NCI-H2196 treated with DMSO at 0.1 percent for 48 hours (cell line): ENCODE results near the gene ISLR2.

ENCODE experiments used
- DNase-seq: peaks from one replicate; lab custom pipeline; 2025; ENCODE audit not compliant: unreplicated experiment; lab: John Stamatoyannopoulos, UW

ISLR2 gene

DNA sequence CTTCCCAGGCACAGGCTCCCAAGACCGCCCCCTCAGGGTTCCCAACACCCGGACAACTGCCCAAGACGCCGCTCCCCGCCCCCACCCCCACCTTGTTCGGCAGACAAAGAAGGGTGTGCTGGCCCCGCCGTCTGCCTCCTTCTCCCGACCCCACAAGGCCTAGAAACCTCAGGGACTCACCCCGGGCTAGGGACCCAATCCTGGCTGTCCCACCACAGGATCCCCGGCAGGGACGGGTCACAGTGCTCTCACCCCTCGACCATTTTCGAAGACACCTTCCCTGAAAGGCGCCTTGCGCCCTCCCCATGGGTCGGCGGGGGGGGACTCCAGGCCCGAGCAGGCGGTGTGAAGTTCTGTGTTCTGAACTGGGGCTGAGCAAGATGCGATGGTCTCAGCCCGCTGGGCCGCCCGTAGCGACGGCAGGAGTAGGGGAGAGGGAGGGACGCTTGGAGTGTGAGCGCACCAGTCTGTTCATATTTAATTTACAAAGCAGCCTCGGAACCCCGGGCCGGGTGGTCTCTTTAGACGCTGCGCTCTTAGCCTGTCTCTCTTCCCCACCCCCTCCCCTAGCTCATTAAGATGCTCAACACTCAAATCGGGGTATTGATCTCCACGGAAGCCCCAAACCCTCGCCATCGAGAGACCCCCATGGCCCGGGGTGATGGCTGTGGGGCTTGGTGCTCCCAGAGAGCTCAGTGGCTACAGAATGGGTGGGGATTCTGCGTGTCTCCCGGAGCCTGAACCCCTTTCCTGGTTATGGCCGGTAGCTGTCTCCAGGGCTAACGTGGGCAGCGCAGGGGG is 1.4 kb upstream of the ISLR2 start:
- no peak for DNase-seq

DNA sequence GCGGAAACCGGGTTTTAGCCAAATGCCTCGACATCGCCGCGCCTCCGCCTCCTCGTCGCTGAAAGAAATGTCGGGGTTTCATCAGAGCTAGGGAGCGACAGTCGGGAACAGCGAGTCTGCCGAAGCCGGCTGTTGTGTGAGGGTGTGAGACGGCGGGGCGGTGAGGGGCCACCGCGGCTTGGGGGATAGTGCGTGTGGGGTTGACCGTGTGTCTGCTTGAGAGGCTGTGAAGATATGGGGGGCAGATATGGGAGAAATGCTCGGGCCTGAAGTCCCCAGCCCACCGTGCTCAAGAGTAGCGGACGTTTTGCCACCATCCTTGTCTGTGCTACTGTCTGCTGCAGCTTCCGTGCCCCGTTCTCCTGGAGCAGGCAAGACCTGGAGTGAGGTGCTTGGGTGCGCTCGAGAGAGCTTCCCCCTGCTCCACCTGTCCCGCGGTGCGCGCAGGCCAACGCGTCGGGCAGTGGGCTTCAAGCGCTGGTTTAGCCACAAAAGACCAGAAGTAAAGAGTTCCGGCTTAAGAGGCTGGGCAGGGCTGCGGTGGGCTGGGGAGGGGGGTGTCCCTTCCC is 716 bp upstream of the ISLR2 start:
- no peak for DNase-seq

- DNase-seq, result no peak
Observed at GRCh38 chr15:74130849-74131627, 652 bp downstream of the ISLR2 start.

DNA sequence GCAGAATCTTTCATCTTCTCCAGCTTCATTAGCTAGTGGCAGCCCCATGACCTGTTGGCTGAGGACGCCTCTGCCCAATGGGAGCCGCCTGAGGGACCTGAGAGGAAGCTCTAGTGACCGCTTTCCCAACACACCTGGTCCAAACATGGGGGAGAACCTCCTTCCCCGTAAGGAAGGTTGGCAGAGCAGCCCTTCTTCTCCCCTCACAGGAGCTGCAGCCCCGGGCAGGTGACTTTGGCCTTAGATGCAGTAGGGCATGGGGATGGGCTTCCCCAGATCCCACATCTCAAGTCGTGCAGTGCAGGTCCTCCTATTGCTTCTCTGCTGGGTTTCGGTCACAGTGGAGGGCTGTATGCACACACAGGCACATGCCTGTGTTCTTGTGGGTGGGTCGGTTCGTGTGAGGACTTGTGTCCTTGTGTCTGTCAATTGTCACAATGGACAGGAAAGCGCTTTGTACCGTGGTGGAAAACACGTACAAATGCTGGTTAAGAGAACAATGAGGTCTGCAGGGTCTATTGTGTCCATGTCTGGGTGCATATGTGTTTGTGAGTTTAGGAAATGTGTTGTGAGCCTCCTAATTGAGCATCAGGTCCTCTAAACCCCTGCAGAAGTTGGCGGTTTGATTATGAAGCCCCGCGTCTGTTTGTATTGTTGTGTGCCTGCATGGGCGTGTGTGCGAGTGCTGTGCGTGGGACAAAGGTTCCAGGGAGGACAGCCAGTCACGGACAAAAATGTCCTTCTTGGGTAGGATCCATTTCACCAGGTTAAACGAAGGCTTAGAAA is 1.4 kb downstream of the ISLR2 start:
- no peak for DNase-seq

DNA sequence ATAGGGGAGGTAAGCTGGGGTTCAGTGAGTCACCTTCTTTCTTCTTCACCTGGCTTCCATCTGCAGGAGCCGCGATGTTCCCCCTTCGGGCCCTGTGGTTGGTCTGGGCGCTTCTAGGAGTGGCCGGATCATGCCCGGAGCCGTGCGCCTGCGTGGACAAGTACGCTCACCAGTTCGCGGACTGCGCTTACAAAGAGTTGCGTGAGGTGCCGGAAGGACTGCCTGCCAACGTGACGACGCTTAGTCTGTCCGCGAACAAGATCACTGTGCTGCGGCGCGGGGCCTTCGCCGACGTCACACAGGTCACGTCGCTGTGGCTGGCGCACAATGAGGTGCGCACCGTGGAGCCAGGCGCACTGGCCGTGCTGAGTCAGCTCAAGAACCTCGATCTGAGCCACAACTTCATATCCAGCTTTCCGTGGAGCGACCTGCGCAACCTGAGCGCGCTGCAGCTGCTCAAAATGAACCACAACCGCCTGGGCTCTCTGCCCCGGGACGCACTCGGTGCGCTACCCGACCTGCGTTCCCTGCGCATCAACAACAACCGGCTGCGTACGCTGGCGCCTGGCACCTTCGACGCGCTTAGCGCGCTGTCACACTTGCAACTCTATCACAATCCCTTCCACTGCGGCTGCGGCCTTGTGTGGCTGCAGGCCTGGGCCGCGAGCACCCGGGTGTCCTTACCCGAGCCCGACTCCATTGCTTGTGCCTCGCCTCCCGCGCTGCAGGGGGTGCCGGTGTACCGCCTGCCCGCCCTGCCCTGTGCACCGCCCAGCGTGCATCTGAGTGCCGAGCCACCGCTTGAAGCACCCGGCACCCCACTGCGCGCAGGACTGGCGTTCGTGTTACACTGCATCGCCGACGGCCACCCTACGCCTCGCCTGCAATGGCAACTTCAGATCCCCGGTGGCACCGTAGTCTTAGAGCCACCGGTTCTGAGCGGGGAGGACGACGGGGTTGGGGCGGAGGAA is 2.6 kb downstream of the ISLR2 start:
- DNase-seq, result no peak

DNA sequence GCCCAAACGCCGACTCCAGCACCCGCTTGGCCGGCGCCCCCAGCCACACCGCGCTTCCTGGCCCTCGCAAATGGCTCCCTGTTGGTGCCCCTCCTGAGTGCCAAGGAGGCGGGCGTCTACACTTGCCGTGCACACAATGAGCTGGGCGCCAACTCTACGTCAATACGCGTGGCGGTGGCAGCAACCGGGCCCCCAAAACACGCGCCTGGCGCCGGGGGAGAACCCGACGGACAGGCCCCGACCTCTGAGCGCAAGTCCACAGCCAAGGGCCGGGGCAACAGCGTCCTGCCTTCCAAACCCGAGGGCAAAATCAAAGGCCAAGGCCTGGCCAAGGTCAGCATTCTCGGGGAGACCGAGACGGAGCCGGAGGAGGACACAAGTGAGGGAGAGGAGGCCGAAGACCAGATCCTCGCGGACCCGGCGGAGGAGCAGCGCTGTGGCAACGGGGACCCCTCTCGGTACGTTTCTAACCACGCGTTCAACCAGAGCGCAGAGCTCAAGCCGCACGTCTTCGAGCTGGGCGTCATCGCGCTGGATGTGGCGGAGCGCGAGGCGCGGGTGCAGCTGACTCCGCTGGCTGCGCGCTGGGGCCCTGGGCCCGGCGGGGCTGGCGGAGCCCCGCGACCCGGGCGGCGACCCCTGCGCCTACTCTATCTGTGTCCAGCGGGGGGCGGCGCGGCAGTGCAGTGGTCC is 3.5 kb downstream of the ISLR2 start:
- DNase-seq, result no peak

- DNase-seq, result no peak
Observed at GRCh38 chr15:74134387-74135027, 4.1 kb downstream of the ISLR2 start.

DNA sequence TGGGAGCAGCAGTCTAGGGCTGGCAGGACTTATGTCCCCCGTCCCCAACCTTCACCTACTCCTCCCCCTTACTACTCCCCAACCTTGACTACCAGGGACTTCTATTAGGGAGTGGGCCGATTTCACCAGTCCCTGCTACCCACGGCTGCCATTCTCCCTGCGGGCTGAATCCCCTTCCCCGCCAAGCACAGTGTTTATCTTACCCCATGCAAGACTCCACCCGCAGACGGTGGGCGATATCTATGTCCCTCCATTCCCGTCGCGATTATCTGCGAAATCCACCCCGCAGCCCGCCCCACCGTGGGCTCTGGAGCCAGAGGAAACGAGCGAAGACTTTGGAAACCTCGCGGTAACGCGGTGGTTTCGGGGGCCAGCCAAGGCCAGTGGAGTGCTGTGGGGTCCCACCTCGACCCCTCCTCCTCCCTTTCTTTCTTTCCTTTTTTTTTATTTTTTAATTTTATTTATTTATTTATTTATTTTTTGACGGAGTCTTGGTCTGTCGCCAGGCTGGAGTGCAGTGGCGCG is 4.7 kb downstream of the ISLR2 start:
- DNase-seq, result no peak

DNA sequence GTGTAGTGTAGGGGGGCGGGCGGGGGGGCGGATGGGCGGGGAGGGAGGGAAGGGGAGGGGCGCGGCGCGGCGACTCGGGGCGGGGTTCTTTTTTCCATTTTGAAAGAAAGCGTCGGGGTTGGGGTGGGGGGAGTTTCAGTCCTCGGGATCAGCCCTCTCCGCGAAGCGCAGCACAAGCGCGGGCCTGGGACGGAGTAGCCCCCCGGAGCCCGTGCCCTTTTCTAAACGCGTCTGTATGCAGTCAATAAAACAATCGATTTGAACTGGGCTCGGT is 6.1 kb downstream of the ISLR2 start:
- DNase-seq, result no peak

- no peak for DNase-seq
Observed at GRCh38 chr15:74136814-74137536, 6.6 kb downstream of the ISLR2 start.

- no peak for DNase-seq
Observed at GRCh38 chr15:74137537-74137894, 7.1 kb downstream of the ISLR2 start.

- no peak for DNase-seq
Observed at GRCh38 chr15:74138642-74139041, 8.3 kb downstream of the ISLR2 start.

DNA sequence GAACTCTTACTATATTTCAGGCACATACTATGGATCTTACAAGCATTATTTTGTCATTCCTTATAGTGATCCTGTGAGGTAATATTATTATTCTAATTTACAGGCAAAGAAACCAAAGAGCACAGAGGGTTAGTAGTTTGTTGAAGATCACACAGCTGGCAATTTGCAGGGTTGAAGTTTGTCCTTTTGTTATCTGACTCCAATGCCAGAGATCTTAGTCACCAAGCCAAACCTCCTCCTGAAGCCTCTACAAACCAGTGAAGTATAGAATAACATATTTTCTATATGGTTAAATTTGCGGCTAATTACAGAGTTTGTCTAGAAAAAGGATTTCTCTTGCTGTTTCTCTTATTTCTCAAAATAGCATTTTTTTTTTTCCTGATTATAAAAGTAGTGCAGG is 11.2 kb downstream of the ISLR2 start:
- no peak for DNase-seq

DNA sequence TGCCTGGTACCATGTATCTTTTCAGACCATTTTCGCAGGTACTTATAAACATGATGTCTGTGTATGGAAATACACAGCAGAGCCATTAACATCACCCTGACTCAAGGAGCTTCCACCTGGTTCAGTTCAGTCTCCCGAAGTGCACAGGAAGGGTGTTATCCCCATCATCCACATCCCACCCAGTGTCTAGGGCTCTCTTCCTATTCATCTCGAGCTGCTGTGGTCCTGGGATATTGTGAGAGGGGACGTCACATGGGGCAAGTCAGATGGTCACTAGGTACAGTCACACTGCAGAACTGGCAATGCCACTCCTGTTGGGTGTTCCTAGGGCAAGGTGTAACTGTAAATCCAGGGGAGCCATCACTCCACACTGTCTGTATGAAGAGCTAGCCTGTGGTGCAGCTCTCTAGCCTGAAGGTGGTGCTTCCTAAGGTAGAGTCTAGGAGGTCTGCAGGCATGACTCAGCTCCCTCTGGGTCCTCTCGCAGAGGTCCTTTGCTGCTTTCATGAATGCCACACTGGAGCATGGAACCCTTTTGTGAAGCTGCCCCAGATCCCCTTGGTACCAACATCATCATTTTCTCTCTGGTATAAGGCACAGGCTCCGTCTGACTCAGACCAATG is 13.9 kb downstream of the ISLR2 start:
- DNase-seq, result no peak

- DNase-seq, result no peak
Observed at GRCh38 chr15:74146277-74146800, 16.0 kb downstream of the ISLR2 start.

- no peak for DNase-seq
Observed at GRCh38 chr15:74147051-74147450, 16.7 kb downstream of the ISLR2 start.

DNA sequence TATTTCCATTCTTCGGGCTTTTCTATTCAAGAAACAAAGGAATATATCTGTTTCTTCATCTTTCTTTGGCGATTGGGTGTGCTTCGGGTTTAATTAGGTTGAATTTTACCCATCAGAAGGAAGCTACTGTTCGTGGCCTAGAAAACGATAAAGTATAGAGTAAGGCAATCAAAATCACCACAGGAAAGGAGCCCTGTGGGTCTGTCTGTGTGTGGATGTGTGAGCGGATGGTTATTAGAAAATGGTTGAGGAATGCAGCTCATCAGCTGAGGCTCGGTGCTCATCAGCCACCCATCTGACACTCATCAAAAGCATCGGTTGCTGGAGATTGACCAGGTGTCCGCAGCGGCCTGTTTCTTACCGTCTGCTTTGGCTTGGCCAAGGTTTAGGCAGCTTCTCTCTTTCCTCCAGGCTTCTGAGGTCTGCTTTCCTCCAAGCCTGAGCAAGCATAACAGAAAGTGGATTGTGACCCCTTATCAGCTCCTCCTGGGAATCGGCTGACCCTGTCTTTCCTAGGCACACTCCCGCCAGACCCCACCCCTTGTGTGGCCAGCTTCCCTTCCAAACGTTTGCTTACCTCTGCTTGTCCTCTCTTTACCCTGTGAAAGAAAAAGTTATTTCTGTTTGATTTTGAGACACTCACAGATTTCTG is 25.5 kb downstream of the ISLR2 start:
- DNase-seq, result no peak
